Stimulated activated CD8-positive, alpha-beta memory T cell treated with anti-CD3 and anti-CD28 coated beads, Interleukin-15, amount 100 ng/mL, for 48 hours (primary cell): ENCODE measurements around the gene GPR63.
A peak's percentile ranks its signal among the peaks of the same experiment; 100 is the strongest.
"Not testable (repeated sequence)": the region's sequence is repeated elsewhere in the genome, so short reads cannot be mapped to it uniquely, and the experiment has no call there.

Experiments
- DNase-seq, 2 donors: peaks; one replicate each; pipeline ENCODE4 v3.0.0-alpha.2; 2020; ENCODE audit warnings: low read depth in 2 of 2

Gene GPR63, protein sequence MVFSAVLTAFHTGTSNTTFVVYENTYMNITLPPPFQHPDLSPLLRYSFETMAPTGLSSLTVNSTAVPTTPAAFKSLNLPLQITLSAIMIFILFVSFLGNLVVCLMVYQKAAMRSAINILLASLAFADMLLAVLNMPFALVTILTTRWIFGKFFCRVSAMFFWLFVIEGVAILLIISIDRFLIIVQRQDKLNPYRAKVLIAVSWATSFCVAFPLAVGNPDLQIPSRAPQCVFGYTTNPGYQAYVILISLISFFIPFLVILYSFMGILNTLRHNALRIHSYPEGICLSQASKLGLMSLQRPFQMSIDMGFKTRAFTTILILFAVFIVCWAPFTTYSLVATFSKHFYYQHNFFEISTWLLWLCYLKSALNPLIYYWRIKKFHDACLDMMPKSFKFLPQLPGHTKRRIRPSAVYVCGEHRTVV

DNA sequence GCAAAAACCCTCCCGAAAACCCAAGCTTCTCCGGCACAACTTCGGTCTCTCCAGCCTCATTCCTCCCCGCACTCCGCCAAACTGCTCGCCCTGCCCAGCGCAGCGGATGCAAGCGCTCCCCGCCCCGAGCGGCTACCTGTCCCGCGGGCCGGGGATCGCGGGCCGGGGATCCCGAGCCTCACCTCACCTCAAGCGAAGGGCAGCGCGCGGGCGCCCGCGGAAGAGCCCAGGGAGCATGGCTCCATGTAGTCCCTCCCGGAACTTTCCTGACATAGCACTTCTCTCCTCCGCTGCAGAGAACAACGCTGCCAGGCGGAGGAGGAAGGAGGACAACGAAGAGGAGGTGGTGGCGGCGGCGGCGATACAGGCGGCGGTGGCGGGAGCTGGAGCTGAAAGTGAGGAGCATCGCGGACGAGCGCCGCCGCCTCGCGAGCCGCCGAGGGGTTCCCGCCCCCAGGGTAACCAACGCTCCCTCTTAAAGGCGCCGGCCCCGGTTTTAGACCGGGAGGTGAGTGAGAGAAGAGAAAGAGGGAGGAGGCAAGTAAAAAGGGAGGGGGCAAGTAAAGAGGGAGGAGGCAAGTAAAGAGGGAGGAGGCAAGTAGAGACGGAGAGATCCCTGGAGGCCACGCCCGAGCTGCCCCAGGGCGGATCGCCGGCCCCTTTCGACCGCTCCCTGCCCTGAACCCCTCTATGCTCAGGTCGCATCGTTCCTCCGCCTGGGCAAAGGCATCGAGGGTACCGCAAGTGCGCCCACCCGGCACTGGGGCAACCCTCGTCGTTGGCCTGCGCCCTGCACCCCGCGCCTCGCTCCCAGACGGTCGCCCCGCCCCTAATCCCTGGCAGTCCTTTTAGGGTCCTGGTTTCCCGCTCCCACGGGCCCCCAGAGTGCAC is at the start of gene GPR63:
Gene GPR63 (minus strand): TSS at position 397 of the 891 bp plus-strand sequence. CDS start 37,746 bp downstream, outside the sequence.
- peak; percentile 55 to 62 for DNase-seq

DNA sequence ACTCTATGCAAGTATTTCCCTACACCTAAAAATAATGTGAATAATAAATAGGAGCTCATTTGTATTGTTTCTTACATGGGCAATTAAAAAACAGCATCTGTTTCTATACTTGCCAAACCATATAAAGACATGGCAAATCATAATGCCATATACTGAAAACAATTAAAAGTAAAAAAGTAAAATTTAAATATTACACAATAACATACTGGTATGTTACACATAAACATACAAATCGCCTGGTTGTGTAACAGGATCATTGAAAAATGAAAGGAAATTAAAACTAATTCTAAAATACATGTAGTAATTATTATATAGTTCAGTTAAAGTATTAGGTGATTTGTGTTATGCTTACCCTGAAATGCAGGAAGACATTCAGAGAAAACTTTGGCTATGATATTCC is 49.2 kb upstream of the GPR63 start:
- no peak for DNase-seq

DNA sequence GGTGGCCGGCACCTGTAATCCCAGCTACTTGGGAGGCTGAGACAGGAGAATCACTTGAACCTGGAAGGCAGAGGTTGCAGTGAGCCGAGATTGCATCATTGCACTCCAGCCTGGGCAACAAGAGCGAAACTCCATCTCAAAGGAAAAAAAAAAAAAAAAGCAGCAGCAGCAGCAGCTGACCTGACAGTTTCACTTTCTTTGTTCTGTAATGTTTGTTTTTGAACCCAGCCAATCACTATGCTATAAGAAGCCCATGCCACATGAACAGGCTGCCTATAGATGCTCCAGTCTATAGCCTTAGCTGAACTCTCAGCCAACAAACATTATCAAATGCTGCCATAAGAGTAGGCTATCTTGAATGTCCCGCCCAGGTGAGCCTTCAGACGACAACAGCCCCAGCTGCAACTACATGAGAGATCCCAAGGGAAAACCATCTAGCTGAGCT is 47.9 kb upstream of the GPR63 start:
- DNase-seq: not testable (repeated sequence)

DNA sequence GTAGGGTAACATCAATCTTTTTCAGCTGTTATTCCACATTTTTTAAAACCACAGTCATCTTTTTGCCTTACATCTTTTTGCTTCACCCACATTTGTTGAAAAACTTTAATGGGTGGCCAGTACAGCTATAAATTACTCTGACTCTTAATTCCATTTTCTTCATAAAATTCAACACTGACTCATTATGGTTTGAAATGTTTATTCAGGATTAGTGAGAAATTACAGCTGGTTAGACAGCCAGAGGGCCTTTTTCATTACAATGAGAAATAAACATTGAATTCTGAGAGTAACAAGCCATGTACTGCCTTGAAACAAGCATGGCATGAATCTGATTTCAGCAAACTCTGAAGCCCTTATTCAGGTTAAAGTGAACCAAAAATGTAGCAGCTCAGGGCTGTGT is 40.9 kb upstream of the GPR63 start:
- no peak for DNase-seq

DNA sequence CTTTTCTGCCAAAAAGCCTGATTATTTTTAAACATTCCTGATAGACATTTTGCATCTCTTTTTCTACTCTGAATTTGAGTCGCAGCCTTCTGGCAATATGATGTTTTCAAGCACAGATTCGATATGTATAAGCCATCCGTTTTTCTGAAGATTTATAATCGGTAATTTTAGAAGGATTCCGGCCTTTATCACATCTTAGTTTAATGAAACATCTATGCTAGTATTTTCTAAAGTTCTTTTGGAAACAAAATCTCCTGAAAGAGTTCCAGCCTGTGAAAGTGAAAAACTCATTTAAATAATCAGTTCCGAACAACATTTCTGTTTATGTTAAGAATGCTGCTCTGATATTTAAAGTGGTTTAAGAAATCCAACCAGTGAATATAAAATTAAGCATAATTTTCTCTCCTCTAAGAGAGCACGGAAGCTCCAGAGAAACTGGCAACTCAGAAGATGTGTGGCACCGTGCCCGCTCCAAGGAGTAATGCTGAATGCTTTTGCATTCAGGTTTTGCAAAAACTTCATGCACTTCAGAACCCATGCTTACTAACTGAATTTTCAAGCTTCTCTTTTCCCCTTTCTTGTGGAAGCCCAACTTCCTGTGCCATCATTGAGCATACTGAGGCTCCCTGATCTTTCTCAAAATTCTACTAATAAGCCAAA is 39.7 kb upstream of the GPR63 start:
- DNase-seq: no peak

DNA sequence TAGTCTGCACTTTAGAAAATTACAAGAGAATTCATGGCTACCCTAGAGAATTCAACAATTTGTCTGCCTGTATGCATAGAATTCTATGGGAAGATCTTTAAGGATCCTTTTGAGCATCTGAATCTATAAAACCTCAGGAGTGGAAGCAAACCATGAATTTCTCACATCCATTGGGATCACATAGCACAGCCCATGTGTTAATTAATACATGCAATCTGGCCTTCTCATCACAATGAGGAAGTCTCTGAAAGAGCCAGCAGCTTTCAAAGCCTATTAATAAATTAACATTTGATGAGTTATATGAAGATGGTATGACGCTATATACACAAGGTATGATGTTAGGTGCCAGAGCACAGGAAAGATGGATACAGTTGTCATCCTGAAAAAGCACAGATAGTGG is 35.7 kb upstream of the GPR63 start:
- no peak for DNase-seq

DNA sequence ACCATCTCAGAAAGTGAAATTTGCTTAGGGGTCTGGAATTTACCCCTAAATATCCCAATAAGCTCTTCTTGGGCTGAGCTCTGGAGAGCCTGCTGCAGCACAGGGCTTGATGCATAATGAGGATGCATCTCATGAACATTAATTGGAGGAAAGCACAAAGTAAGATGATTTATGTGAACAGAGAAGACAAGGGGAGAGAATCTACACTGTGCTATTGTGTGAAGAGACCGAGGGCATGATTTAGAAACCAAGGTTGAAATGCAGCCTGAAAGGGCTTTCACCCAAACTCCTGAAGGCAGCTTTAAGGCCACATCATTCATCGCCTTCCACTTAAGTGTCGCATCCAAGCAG is 27.8 kb upstream of the GPR63 start:
- DNase-seq: no peak

DNA sequence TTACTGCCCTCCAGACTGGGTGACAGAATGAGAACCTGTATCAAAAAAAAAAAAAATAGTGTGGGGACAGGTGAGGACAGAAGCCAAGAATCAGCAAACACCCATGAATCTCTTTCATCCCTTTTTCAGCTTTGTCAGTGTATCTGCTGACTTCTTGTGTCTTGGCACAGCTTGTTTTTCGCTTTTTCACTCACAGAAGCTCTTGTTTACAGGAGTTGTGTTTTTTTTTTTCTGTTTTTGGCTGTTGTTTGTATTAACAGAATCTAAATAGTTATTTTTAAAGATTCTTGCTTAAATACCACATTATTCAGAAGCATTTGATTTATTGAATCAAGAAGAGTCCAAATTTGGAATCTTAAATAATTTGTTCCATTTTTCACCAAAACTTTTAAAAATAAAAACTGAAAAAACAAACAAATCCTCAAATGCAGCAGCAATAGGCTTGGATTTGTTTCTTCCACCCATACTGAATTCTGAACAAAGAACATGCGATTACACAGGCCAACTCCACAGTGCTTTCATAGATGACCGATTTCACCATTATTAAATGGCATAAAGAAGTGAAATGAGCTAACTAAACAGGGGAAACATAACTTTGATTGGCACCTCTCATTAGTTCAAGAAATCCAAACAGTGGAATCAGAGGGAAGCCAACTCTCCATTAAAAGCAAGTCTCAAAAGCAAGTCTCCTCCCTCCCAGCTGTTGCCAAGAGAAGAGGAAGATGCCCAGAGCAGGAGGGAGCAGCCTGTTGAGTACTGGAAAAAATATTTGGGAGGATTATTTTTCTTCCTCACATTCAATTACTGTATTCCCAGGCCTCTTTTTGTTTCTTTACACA is 27.2 kb upstream of the GPR63 start:
- no peak for DNase-seq

DNA sequence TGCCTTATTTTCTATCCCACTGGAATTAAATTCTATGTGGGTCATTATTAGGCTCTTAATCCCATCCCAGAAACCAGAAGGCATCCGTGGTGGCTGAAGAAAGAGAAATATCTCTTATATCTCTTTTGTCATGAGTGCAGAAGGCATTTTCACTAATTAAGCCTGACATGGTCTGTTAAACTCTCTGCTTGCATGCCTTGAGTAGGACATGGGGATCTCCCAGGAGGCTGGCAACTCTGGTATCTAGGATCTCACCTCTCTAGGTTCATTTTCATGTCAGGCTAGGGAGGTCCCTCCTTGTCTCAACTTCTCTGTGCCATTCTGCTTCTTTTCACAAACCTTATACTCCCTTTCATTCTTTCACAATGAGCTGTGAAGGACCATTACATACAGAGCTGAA is 25.3 kb upstream of the GPR63 start:
- no peak for DNase-seq

DNA sequence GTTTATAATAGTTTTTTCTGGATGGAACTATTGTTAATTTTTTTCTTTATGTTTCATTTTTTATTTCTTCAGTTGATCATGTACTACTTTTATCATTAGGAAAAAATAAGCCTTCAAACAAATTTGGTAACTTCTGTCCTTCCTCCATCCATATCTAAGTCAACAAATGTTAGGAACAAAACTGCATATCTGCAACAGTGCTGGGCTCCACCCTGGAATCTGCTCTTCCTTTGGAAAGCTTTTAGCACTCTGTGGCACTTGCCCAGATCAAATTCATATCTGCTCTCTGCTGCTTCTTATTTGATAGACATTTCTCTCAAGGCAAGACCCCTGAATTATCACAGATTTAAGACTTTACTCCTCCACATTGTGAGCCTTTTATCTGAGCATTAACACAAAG is 24.3 kb upstream of the GPR63 start:
- no peak for DNase-seq

DNA sequence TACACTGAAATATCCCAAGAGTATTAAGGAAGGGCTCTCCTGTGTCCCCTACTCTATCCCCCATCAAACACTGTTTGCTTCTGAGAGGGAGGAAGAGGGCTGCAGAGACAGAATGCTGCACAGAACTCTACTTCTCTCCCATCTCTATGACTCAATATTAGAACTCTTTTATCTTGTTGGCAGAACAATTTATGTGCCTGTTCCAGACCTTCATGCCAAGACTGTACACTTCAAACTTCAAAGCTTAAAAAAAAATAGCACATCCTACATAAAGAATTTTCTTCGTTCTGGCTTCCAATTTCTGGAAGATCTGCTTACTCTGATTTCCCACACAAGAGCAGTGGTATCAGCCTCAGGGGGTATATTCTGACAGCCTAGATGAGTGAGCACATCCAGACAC is 19.6 kb upstream of the GPR63 start:
- DNase-seq: no peak

DNA sequence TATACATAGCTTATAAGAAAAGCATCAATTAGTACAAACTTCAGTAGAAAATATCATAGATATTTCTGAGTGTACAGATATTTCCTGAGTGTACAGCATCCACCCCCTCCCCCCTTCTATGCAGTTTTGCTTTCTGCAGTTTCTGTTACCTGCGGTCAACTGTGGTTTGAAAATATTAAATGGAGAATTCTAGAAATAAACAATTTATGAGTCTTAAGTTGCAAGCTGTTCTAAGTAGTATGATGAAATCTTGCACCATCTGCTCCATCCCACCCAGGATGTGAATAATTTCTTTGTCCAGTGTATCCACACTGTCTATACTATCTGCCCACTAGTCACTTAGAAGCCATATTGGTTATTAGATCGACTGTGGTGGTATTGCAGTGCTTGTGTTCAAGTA is 15.8 kb upstream of the GPR63 start:
- DNase-seq: no peak

DNA sequence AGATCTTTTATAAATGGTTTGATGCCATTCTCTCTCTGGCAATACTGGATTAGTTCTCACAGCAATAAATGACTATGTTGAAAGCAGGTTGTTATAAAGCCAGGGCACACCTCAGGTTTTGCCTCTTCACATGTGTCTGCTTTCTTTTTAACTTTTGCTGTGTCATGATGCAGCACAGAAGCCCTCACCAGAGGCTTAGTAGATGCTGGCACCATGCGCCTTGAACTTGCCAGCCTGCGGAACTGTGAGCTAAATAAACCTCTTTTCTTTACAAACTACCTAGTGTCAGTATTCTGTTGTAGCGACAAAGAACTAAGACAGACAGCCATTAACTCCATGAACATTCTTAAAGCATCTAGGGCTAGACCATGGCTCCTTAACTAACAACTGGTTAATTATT is 15.3 kb upstream of the GPR63 start:
- DNase-seq: no peak

DNA sequence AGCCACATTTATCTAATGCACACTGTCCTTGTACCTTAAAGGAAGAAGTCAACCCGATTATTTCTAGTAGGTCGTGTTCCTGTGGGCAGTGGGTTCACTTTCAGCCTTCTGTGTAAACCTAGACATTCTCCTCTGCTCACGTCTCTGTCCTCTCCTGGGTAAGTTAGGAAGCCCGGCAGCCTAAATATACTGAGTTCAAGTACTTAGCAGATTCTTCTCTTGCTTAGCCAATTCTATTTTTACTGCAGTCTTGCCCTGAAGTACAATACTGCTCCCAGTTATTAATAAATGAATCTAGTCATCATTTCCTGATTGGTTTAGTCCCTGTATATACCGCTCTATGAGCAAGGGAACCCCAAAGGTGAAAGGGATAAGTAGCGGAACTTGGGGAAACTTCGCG is 14.6 kb upstream of the GPR63 start:
- no peak for DNase-seq

DNA sequence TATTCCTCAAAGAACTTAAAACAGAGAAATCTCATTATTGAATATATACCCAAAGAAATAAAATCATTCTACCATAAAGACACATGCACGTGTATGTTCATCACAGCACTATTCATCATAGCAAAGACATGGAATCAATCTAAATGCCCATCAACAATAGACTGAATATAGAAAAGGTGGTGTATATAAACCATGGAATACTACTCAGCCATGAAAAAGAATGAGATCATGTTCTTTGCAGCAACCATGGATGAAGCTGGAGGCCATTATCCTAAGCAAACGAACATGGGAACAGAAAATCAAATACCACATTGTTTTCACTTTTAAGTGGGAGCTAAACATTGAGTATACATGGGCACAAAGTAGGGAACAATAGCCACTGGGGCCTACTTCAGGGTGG is 12.3 kb upstream of the GPR63 start:
- no peak for DNase-seq

DNA sequence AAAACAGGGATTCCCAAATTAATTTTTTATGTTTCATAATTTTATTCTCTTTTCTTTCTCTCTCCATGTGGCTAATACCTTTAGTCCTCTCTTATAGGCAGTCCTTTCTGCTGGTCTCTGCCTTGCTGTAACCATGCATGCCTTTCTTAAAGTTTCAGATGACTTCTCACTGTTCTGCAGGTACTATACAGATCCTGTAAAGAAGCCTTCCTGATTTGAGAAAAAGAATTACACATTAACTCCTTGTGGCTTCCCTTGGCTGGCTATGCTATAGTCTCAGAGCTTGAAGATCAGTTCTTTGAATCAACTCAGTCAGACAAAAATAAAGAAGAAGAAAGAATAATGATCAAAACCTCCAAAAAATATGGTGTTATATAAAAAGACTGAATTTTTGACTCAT is 7.3 kb upstream of the GPR63 start:
- no peak for DNase-seq

DNA sequence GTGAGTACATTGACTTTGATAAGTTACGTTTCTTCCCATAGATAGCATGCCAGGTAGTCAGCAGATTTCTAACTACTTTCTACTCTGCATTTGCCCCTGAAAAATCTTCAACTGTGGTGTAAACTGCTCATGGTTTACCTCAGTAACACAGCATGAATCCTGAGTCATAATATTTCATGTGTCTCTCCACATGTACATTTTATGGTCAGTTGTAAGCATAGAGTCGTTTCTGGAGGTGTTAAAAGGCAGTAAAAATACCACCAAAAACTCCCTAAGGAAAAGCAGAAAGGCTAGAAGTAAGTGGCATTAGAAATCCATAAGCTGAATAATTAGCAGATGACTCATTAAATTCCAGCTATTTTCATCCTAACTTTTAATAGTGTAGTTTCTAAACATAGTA is 4.1 kb upstream of the GPR63 start:
- no peak for DNase-seq

DNA sequence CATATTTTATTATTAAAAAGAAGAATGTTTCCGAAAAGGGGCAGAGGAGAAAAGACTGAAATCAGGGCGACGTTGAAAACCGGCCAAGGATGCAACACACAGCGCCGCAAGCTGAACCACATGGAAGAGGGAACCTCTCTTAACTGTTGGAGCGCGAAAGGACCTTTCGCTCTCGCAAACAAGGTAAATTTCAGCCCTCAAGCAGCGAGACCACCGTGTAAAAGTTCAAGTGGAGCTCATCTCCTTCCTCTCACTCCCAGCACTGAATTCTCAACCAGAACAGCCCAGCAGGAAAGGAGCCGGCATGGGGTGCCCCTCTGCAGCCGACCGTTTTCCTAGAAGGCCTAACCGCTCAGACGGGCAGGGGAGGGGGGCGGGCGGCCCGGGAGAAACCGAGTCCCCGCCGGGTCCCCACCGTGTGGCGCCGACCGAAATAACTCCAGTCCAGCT is 621 bp downstream of the GPR63 start:
- DNase-seq: no peak

DNA sequence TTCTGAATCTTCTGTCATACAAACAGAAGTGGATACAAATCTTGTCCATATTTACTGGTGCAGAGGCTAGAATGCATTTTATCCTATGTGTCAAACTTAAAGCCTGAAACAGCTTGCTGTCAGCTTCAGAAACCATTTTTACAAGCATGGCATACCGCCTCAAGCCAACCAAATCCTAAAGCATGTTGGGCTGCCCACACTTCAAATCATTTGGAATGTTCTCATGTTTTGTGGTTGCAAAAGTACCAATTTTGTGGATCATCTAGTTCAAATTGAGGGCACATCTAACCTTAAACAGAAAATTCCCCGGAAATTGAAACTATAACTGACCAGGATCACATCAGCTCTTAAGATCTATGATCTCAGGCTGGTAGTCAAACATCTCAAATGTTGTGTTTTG is 3.2 kb downstream of the GPR63 start:
- DNase-seq: no peak

DNA sequence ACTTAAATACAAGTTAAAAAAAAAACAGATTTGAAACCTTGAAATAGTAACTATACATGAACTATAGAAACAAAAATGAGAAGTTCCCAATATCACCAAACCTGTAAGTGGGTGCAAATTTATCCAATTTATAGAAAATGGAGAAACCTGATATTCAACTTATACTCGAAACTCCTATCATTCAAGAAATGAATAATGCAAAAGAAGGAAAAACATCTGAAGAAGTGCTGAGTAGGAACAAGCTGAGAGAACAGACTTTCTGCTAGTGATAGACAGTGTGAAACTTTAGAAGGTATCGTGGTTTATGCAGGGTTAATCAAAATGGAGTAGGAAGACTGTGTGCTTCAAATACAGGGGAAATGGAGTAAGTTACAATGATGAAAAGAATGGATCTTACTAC is 4.5 kb downstream of the GPR63 start:
- DNase-seq: no peak

DNA sequence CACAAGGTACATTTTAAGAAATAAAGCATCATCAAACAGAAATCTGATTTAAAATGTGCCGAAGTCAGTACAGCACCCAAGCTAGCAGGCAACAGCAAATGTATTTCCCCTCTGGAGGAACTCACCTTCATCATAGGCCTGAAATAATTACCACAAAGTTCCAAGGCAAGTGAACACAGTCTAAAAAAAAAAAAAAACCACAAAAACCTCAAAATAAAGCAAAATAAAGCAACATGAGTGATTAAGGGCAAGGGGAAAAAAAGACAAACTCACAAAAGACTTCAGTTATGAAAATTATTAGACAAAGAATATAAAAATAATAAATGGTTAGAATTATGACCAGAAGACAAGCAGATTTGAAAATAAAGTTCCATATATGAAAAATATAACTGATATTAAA is 10.4 kb downstream of the GPR63 start:
- no peak for DNase-seq

DNA sequence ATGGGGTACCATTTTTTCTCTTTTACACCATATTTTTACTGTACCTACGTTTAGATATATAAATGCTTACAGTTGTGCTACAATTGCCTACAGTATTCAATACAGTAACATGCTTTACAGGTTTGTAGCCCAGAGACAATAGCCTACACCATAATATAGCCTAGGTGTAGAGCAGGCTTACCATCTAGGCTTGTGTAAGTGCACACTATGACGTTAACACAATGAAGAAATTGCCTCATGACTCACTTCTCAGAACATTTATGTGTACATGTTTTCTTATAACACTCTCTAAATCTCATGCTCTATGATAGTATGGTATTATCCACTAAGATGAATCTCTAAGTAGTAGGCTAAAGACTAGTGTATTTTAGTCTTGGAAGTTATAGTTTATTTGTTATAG is 13.5 kb downstream of the GPR63 start:
- no peak for DNase-seq
